Measurements from ENCODE around the gene TAF3.

DNA sequence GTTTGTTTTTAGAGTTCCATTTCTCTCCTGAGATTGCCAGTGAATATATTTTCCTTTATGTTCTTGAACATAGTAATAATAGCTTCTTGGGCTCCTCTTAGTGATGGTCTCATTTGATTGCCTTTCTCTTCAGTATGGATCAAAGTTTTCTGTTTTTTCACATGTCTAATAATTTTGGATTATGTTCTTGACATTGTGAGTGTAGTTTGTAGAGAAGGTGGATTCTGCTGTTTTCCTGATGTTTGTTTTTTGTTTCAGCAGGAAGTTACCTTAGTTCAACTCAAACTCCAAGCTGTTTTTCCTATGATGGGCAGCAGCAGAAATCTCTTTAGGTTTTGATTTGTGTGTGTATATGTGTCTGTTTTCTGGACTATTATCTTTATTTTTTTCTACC lies 43.8 kb downstream of the TAF3 start:
- TF ChIP-seq ZNF274 (IDR thresholded peaks at IDR 0.05; ENCODE audit: low read length) = no peak
- no peak for TF ChIP-seq ZNF274 (tag by site-specific recombination; IDR thresholded peaks at IDR 0.05; ENCODE audit: borderline replicate concordance)
- TF ChIP-seq HOXC10 (CRISPR knock-in tag; IDR thresholded peaks at IDR 0.05) = no peak
- no peak for TF ChIP-seq ZFP37 (tag by site-specific recombination; IDR thresholded peaks at IDR 0.05)
- no peak for TF ChIP-seq CTCF (tag by site-specific recombination; IDR thresholded peaks at IDR 0.05)
- TF ChIP-seq ZNF174 (tag by site-specific recombination; IDR thresholded peaks at IDR 0.05) = no peak
- no peak for TF ChIP-seq KLF1 (tag by site-specific recombination; IDR thresholded peaks at IDR 0.05)
- TF ChIP-seq ZNF558 (tag by site-specific recombination; IDR thresholded peaks at IDR 0.05) = no peak
- TF ChIP-seq, protein P1, sequence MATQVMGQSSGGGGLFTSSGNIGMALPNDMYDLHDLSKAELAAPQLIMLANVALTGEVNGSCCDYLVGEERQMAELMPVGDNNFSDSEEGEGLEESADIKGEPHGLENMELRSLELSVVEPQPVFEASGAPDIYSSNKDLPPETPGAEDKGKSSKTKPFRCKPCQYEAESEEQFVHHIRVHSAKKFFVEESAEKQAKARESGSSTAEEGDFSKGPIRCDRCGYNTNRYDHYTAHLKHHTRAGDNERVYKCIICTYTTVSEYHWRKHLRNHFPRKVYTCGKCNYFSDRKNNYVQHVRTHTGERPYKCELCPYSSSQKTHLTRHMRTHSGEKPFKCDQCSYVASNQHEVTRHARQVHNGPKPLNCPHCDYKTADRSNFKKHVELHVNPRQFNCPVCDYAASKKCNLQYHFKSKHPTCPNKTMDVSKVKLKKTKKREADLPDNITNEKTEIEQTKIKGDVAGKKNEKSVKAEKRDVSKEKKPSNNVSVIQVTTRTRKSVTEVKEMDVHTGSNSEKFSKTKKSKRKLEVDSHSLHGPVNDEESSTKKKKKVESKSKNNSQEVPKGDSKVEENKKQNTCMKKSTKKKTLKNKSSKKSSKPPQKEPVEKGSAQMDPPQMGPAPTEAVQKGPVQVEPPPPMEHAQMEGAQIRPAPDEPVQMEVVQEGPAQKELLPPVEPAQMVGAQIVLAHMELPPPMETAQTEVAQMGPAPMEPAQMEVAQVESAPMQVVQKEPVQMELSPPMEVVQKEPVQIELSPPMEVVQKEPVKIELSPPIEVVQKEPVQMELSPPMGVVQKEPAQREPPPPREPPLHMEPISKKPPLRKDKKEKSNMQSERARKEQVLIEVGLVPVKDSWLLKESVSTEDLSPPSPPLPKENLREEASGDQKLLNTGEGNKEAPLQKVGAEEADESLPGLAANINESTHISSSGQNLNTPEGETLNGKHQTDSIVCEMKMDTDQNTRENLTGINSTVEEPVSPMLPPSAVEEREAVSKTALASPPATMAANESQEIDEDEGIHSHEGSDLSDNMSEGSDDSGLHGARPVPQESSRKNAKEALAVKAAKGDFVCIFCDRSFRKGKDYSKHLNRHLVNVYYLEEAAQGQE (tag by site-specific recombination; IDR thresholded peaks at IDR 0.05) = no peak
- no peak for TF ChIP-seq SETDB1 (IDR thresholded peaks at IDR 0.05; ENCODE audit: insufficient read length, low read length)
- TF ChIP-seq ELK4 (IDR thresholded peaks at IDR 0.05; ENCODE audit: borderline replicate concordance, low read depth, low read length) = no peak
- no peak for TF ChIP-seq ZNF423 (tag by site-specific recombination; IDR thresholded peaks at IDR 0.05)
- TF ChIP-seq ZNF169 (tag by site-specific recombination; IDR thresholded peaks at IDR 0.05) = no peak

Measured in HEK293 (cell line).